ENCODE data around the gene OR2F1. TPM values are rescaled to one million over a fixed set of nuclear protein-coding genes. Genes with fewer than 3 reads are reported as not detected.

OR2F1 gene
- total and polyA plus RNA-seq, 10 donors = not detected

GRCh38 chr7:143965280-143965679, 10.6 kb downstream of the OR2F1 start:
- intact Hi-C loops (cut with DNase I; ENCODE audit: low total_unique reads) = no loop called here
- TF ChIP-seq POLR2A (IDR thresholded peaks at IDR 0.05) (no peak), POLR2AphosphoS5 (IDR thresholded peaks at IDR 0.05) (no peak)
- TF ChIP-seq, protein P1, sequence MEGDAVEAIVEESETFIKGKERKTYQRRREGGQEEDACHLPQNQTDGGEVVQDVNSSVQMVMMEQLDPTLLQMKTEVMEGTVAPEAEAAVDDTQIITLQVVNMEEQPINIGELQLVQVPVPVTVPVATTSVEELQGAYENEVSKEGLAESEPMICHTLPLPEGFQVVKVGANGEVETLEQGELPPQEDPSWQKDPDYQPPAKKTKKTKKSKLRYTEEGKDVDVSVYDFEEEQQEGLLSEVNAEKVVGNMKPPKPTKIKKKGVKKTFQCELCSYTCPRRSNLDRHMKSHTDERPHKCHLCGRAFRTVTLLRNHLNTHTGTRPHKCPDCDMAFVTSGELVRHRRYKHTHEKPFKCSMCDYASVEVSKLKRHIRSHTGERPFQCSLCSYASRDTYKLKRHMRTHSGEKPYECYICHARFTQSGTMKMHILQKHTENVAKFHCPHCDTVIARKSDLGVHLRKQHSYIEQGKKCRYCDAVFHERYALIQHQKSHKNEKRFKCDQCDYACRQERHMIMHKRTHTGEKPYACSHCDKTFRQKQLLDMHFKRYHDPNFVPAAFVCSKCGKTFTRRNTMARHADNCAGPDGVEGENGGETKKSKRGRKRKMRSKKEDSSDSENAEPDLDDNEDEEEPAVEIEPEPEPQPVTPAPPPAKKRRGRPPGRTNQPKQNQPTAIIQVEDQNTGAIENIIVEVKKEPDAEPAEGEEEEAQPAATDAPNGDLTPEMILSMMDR (IDR thresholded peaks at IDR 0.05 in 8 of 11, conservative IDR thresholded peaks at IDR 0.05 in 3 of 11) = no peak

DNA sequence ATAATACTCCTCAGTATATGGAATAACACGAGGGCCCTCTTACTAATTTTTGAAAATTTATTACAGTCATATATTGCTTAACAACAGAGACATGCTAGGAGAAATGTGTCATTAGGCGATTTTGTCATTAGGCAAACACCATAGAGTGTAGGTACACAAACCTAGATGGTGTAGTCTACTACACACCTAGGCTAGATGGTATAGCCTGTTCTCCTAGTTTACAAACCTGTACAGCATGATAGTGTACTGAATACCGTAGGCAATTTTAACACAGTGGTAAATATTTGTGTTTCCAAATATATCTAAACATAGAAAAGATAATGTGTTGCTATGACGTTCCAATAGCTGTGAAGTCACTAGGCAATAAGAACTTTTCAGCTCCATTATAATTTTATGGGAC, 12.8 kb downstream of the OR2F1 start:
- no peak overlapping the region for H3K4me3 ChIP-seq
- no peaks in the 10 kb centered on the region for H3K4me1 ChIP-seq
- no peaks in the 10 kb centered on the region for H3K36me3 ChIP-seq
- intact Hi-C loops (cut with DNase I; ENCODE audit: low total_unique reads) = no loop called here
- TF ChIP-seq, protein P1 (IDR thresholded peaks at IDR 0.05 in 8 of 11, conservative IDR thresholded peaks at IDR 0.05 in 3 of 11) = no peak
- TF ChIP-seq POLR2A (IDR thresholded peaks at IDR 0.05) = no peak
- no peak for TF ChIP-seq POLR2AphosphoS5 (IDR thresholded peaks at IDR 0.05)
- 75 to 86% (median 80%) methylated on average over 4 of the region's 4 CpGs for whole genome bisulfite sequencing, 5 donors
- no peak for DNase-seq
- H3K9me3 ChIP-seq = peaks cover 0 to 5% (median 2%) of the 10 kb centered on the region in 8 donors
- no peak overlapping the region for H3K27ac ChIP-seq
- H3K27me3 ChIP-seq (replicated peaks in 1 of 7) = no peaks in the 10 kb centered on the region

More at GRCh38 chr7:143965280-143965679, 10.6 kb downstream of the OR2F1 start:
- 69 to 86% (median 82%) methylated on average over 2 of the region's 2 CpGs for WGBS, 5 donors
- Histone ChIP-seq H3K36me3 (no peaks in the 10 kb centered on the region), H3K27me3 (replicated peaks in 1 of 7) (no peaks in the 10 kb centered on the region), H3K4me1 (no peaks in the 10 kb centered on the region), H3K4me3 (no peak overlapping the region), H3K9me3 (no peaks in the 10 kb centered on the region), H3K27ac (no peak overlapping the region)
- DNase-seq = no peak

- intact Hi-C loops (cut with DNase I; ENCODE audit: low total_unique reads) = no loop called here
- H3K27me3 ChIP-seq (replicated peaks in 1 of 7) = no peaks in the 10 kb centered on the region
- no peak overlapping the region for H3K4me3 ChIP-seq
- 72 to 84% (median 78%) methylated on average over 4 of the region's 4 CpGs for WGBS, 5 donors
- H3K27ac ChIP-seq = no peak overlapping the region
- TF ChIP-seq, protein P1 (IDR thresholded peaks at IDR 0.05 in 8 of 11, conservative IDR thresholded peaks at IDR 0.05 in 3 of 11) = no peak
- TF ChIP-seq POLR2AphosphoS5 (IDR thresholded peaks at IDR 0.05) (no peak), POLR2A (IDR thresholded peaks at IDR 0.05) (no peak)
- peaks cover 0 to 5% (median 2%) of the 10 kb centered on the region in 8 donors for H3K9me3 ChIP-seq
- no peaks in the 10 kb centered on the region for H3K36me3 ChIP-seq
- DNase-seq = no peak
- no peaks in the 10 kb centered on the region for H3K4me1 ChIP-seq
Measured at GRCh38 chr7:143973870-143974416, 19.3 kb downstream of the OR2F1 start.

DNA sequence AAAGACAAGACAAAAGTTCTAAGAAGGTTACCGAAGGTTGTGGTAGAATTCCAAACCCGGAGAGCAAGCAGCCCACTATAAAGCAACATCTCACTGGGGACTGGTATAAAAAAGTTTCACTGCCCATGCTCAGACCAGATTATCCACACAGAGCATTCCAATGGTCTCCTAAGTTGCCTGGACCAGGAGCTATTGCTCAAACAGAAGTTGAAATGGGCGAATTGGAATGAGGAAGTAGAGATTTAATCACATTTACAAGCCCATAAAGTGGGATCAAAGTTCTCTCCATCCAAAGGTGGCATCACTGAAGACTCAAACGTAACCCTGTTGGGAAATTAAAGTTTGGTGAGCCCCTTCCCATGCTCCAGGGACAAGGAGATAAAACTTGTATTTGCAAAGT, 19.8 kb downstream of the OR2F1 start:
- 70 to 77% (median 73%) methylated on average over 4 of the region's 4 CpGs for WGBS, 5 donors
- peaks cover 0 to 5% (median 2%) of the 10 kb centered on the region in 8 donors for H3K9me3 ChIP-seq
- H3K4me1 ChIP-seq = no peaks in the 10 kb centered on the region
- no peak overlapping the region for H3K27ac ChIP-seq
- intact Hi-C loops (cut with DNase I; ENCODE audit: low total_unique reads) = no loop called here
- no peak overlapping the region for H3K4me3 ChIP-seq
- TF ChIP-seq, protein P1 (IDR thresholded peaks at IDR 0.05 in 8 of 11, conservative IDR thresholded peaks at IDR 0.05 in 3 of 11) = no peak
- TF ChIP-seq POLR2AphosphoS5 (IDR thresholded peaks at IDR 0.05) (no peak), POLR2A (IDR thresholded peaks at IDR 0.05) (no peak)
- H3K27me3 ChIP-seq (replicated peaks in 1 of 7) = no peaks in the 10 kb centered on the region
- no peak for DNase-seq
- H3K36me3 ChIP-seq = no peaks in the 10 kb centered on the region
